Body of pancreas (tissue), 4 donors: ENCODE results near the gene FAHD2A.
"Not testable (repeated sequence)": the region's sequence is repeated elsewhere in the genome, so short reads cannot be mapped to it uniquely, and the experiment has no call there.

Source experiments
- POLR2A ChIP-seq, 3 donors: fragments of 450-650 bp; IDR thresholded peaks; one replicate each; pipeline ENCODE4 v1.6.1; 2016; ENCODE audit warnings: antibody characterized with exemption in 3 of 3, mild to moderate bottlenecking in 2 of 3
- TF ChIP-seq, protein P1 (sequence below), 7 experiments: fragments of 450-650 bp in 4 of 7; fragments of 200-600 bp in 3 of 7; sonication (generic) in 3 of 7; IDR thresholded peaks; one replicate each; pipeline ENCODE4 v1.5.1; 2016 to 2019; ENCODE audit warnings: antibody characterized with exemption in 7 of 7

DNA sequence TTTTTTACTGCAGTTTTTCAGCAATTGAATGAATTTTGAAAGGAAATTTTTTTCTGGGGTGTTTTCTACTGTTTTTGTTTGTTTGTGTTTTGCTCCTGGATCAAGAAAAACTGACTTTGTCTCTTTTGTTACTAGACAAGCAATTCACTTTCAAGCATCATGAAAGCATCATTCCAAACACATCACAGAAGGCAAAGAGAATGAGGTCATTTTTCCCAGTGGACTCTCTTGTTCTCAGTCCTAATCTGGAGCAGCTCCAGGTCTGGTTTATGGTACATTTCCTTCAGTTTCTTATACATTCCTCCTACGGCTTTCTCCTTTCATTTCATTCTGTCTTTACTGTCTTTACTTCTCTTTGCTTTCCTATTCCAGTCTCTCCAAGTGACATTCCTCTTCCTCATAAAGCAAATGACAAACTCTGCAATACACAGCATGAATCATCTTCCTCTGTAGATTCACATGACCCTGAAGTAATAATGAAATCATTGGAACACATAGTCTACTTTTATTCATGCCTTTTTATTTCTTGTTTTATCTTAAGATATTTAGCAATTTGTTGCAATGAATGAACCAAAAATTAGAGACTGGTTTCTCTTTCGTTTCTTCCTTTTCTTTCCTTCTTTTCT lies 40.1 kb downstream of the FAHD2A start:
- TF ChIP-seq, protein P1, sequence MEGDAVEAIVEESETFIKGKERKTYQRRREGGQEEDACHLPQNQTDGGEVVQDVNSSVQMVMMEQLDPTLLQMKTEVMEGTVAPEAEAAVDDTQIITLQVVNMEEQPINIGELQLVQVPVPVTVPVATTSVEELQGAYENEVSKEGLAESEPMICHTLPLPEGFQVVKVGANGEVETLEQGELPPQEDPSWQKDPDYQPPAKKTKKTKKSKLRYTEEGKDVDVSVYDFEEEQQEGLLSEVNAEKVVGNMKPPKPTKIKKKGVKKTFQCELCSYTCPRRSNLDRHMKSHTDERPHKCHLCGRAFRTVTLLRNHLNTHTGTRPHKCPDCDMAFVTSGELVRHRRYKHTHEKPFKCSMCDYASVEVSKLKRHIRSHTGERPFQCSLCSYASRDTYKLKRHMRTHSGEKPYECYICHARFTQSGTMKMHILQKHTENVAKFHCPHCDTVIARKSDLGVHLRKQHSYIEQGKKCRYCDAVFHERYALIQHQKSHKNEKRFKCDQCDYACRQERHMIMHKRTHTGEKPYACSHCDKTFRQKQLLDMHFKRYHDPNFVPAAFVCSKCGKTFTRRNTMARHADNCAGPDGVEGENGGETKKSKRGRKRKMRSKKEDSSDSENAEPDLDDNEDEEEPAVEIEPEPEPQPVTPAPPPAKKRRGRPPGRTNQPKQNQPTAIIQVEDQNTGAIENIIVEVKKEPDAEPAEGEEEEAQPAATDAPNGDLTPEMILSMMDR (IDR thresholded peaks at IDR 0.05), result not testable (repeated sequence)
- not testable (repeated sequence) for TF ChIP-seq POLR2A (IDR thresholded peaks at IDR 0.05)
